ENCODE data around the gene OR8B12. TPM values are rescaled to one million over a fixed set of nuclear protein-coding genes. Genes with fewer than 3 reads are reported as not detected.

Gene OR8B12
- total RNA-seq, 2 experiments from 2014 or later: not detected

DNA sequence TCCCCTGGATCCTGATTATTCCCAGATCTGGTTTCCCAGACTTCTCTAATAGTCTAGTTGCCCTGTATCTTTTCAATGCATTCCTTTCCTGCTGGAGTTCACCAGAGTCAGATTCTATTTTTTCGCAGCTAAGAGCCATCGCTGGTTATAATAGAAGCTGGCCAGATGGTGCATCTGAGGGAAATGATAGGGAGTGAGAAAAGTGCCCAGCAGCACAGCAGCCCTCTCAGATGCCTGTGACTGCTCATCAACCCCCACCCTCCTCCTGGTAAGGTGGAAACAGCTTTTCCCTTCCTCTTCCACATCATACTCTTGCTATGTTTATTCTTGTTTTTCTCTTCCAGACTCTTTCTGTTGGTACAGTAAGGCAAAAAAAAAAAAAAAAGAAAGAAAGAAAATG is 39.1 kb upstream of the OR8B12 start:
- ATAC-seq (ENCODE audit: poor library complexity) (no peak), DNase-seq (no peak)
- ChIA-PET POLR2A (no interaction called here), CTCF (interaction anchor here (1.2 kb wide), 1 partner anchor 11 kb away, joined by 3 read pairs; no protein-coding TSS in a partner anchor)
- no peaks in the 10 kb centered on the region for H3K9me3 ChIP-seq (ENCODE audit: control insufficient read depth in 1 of 2, insufficient read depth in 1 of 2, low read length in 2 of 2)
- intact Hi-C loops (cut with DNase I, micrococcal nuclease): no loop called here
- H3K4me1 ChIP-seq (ENCODE audit: insufficient read depth, low read length): no peaks in the 10 kb centered on the region
- no peaks in the 10 kb centered on the region for H3K36me3 ChIP-seq (ENCODE audit: insufficient read depth, low read length)
- TF ChIP-seq, protein P1, sequence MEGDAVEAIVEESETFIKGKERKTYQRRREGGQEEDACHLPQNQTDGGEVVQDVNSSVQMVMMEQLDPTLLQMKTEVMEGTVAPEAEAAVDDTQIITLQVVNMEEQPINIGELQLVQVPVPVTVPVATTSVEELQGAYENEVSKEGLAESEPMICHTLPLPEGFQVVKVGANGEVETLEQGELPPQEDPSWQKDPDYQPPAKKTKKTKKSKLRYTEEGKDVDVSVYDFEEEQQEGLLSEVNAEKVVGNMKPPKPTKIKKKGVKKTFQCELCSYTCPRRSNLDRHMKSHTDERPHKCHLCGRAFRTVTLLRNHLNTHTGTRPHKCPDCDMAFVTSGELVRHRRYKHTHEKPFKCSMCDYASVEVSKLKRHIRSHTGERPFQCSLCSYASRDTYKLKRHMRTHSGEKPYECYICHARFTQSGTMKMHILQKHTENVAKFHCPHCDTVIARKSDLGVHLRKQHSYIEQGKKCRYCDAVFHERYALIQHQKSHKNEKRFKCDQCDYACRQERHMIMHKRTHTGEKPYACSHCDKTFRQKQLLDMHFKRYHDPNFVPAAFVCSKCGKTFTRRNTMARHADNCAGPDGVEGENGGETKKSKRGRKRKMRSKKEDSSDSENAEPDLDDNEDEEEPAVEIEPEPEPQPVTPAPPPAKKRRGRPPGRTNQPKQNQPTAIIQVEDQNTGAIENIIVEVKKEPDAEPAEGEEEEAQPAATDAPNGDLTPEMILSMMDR (IDR thresholded peaks at IDR 0.05): no peak
- no peaks in the 10 kb centered on the region for H3K4me1 Mint-ChIP-seq (ENCODE audit: low read depth)
- H3K27ac ChIP-seq (ENCODE audit: low read depth in 1 of 2, low read length in 2 of 2): no peak overlapping the region
- H3K9me3 Mint-ChIP-seq: no peaks in the 10 kb centered on the region
- H3K36me3 Mint-ChIP-seq (ENCODE audit: low read depth): no peaks in the 10 kb centered on the region
- no peak overlapping the region for H3K4me3 Mint-ChIP-seq
- H3K27me3 Mint-ChIP-seq: peaks cover 21% of the 10 kb centered on the region
- H3K27ac Mint-ChIP-seq: no peak overlapping the region
- H3K27me3 ChIP-seq (ENCODE audit: control insufficient read depth in 1 of 2, insufficient read depth in 2 of 2, low read length in 2 of 2): peaks cover 0 to 3% of the 10 kb centered on the region in 2 experiments
- no peak overlapping the region for H3K4me3 ChIP-seq (ENCODE audit: low read length)

DNA sequence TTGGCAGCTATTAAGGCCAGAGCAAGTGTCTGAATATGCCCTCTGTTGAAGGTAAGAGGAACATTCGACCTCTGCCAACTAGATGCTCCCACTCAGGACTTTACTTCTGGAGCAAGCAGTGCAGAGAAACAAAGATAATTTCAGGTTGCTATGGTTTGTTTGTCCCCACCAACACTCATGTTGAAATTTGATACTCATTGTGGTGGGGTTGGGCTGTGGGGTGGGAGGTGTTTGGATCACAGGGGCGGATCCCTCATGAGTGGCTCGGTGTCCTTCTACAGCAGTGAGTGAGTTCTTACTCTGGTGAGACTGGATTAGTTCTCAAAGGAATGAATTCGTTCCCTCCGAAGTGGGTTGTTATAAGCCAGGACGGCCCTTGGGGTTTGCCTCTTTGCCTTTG is 38.4 kb upstream of the OR8B12 start:
- no peak overlapping the region for H3K4me3 Mint-ChIP-seq

DNA sequence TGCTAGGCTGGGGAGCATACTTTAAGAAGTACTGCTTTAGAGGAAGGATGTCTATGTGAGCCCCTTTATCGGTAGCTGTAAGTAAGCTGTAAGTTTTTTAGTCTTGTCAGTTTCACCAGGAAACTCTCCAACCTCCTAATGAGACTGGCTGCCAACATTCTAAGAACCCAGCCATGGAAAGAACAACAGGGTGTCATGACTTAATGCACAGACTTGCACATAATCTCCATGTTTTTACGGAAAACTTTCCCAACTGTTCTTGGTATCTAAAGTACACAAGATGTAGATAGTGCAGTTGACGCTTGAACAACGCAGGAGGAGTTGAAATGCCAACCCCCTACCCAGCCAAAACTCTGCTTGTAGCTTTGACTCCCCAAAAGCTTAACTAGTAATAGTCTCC is 35.3 kb upstream of the OR8B12 start:
- H3K27ac ChIP-seq (ENCODE audit: low read depth in 1 of 2, low read length in 2 of 2): no peak overlapping the region
- no peaks in the 10 kb centered on the region for H3K9me3 ChIP-seq (ENCODE audit: control insufficient read depth in 1 of 2, insufficient read depth in 1 of 2, low read length in 2 of 2)
- POLR2A ChIA-PET: no interaction called here
- no peaks in the 10 kb centered on the region for H3K4me1 Mint-ChIP-seq (ENCODE audit: low read depth)
- intact Hi-C loops (cut with DNase I, micrococcal nuclease): no loop called here
- H3K27me3 Mint-ChIP-seq: peaks cover 24% of the 10 kb centered on the region
- DNase-seq (no peak), ATAC-seq (ENCODE audit: poor library complexity) (no peak)
- H3K4me1 ChIP-seq (ENCODE audit: insufficient read depth, low read length): no peaks in the 10 kb centered on the region
- no peak overlapping the region for H3K4me3 ChIP-seq (ENCODE audit: low read length)
- no peaks in the 10 kb centered on the region for H3K36me3 Mint-ChIP-seq (ENCODE audit: low read depth)
- no peaks in the 10 kb centered on the region for H3K9me3 Mint-ChIP-seq
- H3K27ac Mint-ChIP-seq: no peak overlapping the region
- no peak overlapping the region for H3K4me3 Mint-ChIP-seq
- CTCF ChIA-PET: no interaction called here
- peaks cover 0 to 5% of the 10 kb centered on the region in 2 experiments for H3K27me3 ChIP-seq (ENCODE audit: control insufficient read depth in 1 of 2, insufficient read depth in 2 of 2, low read length in 2 of 2)
- TF ChIP-seq, protein P1 (IDR thresholded peaks at IDR 0.05): no peak
- no peaks in the 10 kb centered on the region for H3K36me3 ChIP-seq (ENCODE audit: insufficient read depth, low read length)

More for the DNA sequence above, 38.4 kb upstream of the OR8B12 start:
- H3K9me3 ChIP-seq (ENCODE audit: control insufficient read depth in 1 of 2, insufficient read depth in 1 of 2, low read length in 2 of 2): no peaks in the 10 kb centered on the region
- ChIA-PET CTCF (no interaction called here), POLR2A (no interaction called here)
- peaks cover 0 to 3% of the 10 kb centered on the region in 2 experiments for H3K27me3 ChIP-seq (ENCODE audit: control insufficient read depth in 1 of 2, insufficient read depth in 2 of 2, low read length in 2 of 2)
- Mint-ChIP-seq H3K4me1 (ENCODE audit: low read depth) (no peaks in the 10 kb centered on the region), H3K9me3 (no peaks in the 10 kb centered on the region), H3K27me3 (peaks cover 14% of the 10 kb centered on the region), H3K36me3 (ENCODE audit: low read depth) (no peaks in the 10 kb centered on the region), H3K27ac (no peak overlapping the region)
- intact Hi-C loops (cut with DNase I, micrococcal nuclease): no loop called here
- TF ChIP-seq, protein P1 (IDR thresholded peaks at IDR 0.05): no peak
- ATAC-seq (ENCODE audit: poor library complexity): no peak
- H3K4me1 ChIP-seq (ENCODE audit: insufficient read depth, low read length): no peaks in the 10 kb centered on the region
- no peak for DNase-seq
- no peak overlapping the region for H3K27ac ChIP-seq (ENCODE audit: low read depth in 1 of 2, low read length in 2 of 2)
- no peaks in the 10 kb centered on the region for H3K36me3 ChIP-seq (ENCODE audit: insufficient read depth, low read length)
- H3K4me3 ChIP-seq (ENCODE audit: low read length): no peak overlapping the region

All from CD4-positive, alpha-beta T cell (primary cell).